Measurements from ENCODE around the gene EPHB2. TPM values are rescaled to one million over a fixed set of nuclear protein-coding genes. Genes with fewer than 3 reads are reported as not detected.

EPHB2 gene
- total and polyA plus RNA-seq, 2 of the 8 experiments (the other 6 are each of a cell fraction or from before 2014, with no cell fraction given): 15.8 to 17.2 TPM

- Histone ChIP-seq H3K4me3 (ENCODE audit: extremely low read depth in 1 of 4, insufficient read depth in 2 of 4, low read depth in 3 of 4, low read length in 4 of 4) (no peak overlapping the region), H2BK15ac (ENCODE audit: low read length) (no peak overlapping the region), H2BK20ac (ENCODE audit: low read length) (no peak overlapping the region), H3K27me3 (replicated peaks in 1 of 4; ENCODE audit: control insufficient read depth in 3 of 4, extremely low read depth in 1 of 4, insufficient read depth in 3 of 4, low read length in 3 of 4) (no peaks in the 10 kb centered on the region), H4K5ac (ENCODE audit: insufficient read length, low read depth, low read length) (no peak overlapping the region), H3K36me3 (ENCODE audit: control insufficient read depth in 2 of 4, insufficient read depth in 4 of 4, low read length in 3 of 4) (no peaks in the 10 kb centered on the region), H3K23ac (ENCODE audit: insufficient read length) (no peak overlapping the region), H3K79me2 (ENCODE audit: control insufficient read depth in 1 of 2, insufficient read depth in 2 of 2, low read length in 2 of 2) (no peaks in the 10 kb centered on the region), H3K4ac (replicated peaks; ENCODE audit: insufficient read length, low read depth, low read length) (no peak overlapping the region), H3K14ac (ENCODE audit: insufficient read length) (no peak overlapping the region), H3K9ac (replicated peaks in 1 of 4; ENCODE audit: extremely low read depth in 1 of 4, low read depth in 3 of 4, low read length in 3 of 4) (no peak overlapping the region), H3K27ac (ENCODE audit: low read depth, low read length) (no peak overlapping the region), H2BK12ac (ENCODE audit: low read depth, low read length) (no peak overlapping the region), H4K91ac (replicated peaks; ENCODE audit: insufficient read length, low read length) (no peak overlapping the region), H4K8ac (ENCODE audit: extremely low read depth, insufficient read depth, low read length) (no peak overlapping the region), H3K18ac (ENCODE audit: extremely low read depth, low read length) (no peak overlapping the region), H2BK5ac (ENCODE audit: low read depth, low read length) (no peak overlapping the region), H2AFZ (ENCODE audit: low read length) (no peak overlapping the region), H3K9me3 (ENCODE audit: insufficient read depth in 2 of 2, low read depth in 1 of 2, low read length in 1 of 2) (no peaks in the 10 kb centered on the region), H3K4me1 (replicated peaks in 1 of 4; ENCODE audit: control insufficient read depth in 3 of 4, insufficient read depth in 4 of 4, low read length in 3 of 4) (peaks cover 0 to 3% (median 0%) of the 10 kb centered on the region in 4 experiments; a peak in 2 of 7 replicates), H3K23me2 (ENCODE audit: low read depth, low read length) (no peaks in the 10 kb centered on the region), H3K56ac (replicated peaks; ENCODE audit: insufficient read length, low read depth, low read length) (no peak overlapping the region), H3K4me2 (ENCODE audit: insufficient read depth in 1 of 2, low read depth in 2 of 2, low read length in 2 of 2) (no peak overlapping the region), H3K79me1 (ENCODE audit: low read depth, low read length) (no peaks in the 10 kb centered on the region), H4K20me1 (replicated peaks in 1 of 2; ENCODE audit: control insufficient read depth in 1 of 2, insufficient read depth in 2 of 2, low read length in 2 of 2) (no peaks in the 10 kb centered on the region), H2BK120ac (replicated peaks; ENCODE audit: low read depth, low read length) (no peak overlapping the region), H2AK5ac (ENCODE audit: low read depth, low read length) (no peak overlapping the region)
- 90% methylated on average over 4 of the region's 4 CpGs; no CpG with 5 or more reads in 1 of the 2 experiments for WGBS, 2 experiments (ENCODE audit: extremely low coverage in 1 of 2, insufficient coverage in 1 of 2, insufficient read length in 1 of 2, insufficient replicate concordance in 2 of 2, low coverage in 1 of 2, low lambda C conversion rate in 2 of 2, missing lambda C conversion rate in 1 of 2)
- FAIRE-seq: no peak
- CTCF ChIA-PET (ENCODE audit: partially characterized antibody): interaction anchor here (0.6 to 1.5 kb wide), 5 partner anchors 13 to 1336 kb away, joined by 3 to 4 read pairs (median 3); no protein-coding TSS in a partner anchor
- DNase-seq (ENCODE audit: low read depth in 1 of 2, low spot score in 2 of 2): no peak
- TF ChIP-seq EZH2 (IDR thresholded peaks at IDR 0.05; ENCODE audit: low read depth, low read length, severe bottlenecking) (no peak), KDM5A (IDR thresholded peaks at IDR 0.05; ENCODE audit: low read length) (no peak), ASH2L (IDR thresholded peaks at IDR 0.05; ENCODE audit: low read length) (no peak), ZNF274 (IDR thresholded peaks at IDR 0.05; ENCODE audit: borderline replicate concordance, extremely low read depth, low read length) (no peak), PHF8 (conservative IDR thresholded peaks at IDR 0.05; ENCODE audit: low read depth, low read length) (no peak)
- POLR2A ChIA-PET (ENCODE audit: partially characterized antibody): interaction anchor here (0.9 kb wide), 1 partner anchor 18 kb away, joined by 3 read pairs; no protein-coding TSS in a partner anchor
These were observed 208.0 kb downstream of the EPHB2 start for GRCh38 chr1:22918644-22919043.
